Measurements from ENCODE around the gene TUBB2A. TPM values are rescaled to one million over a fixed set of nuclear protein-coding genes. Genes with fewer than 3 reads are reported as not detected.
"Not testable (repeated sequence)": the region's sequence is repeated elsewhere in the genome, so short reads cannot be mapped to it uniquely, and the experiment has no call there.

TUBB2A gene
- total RNA-seq, 2 donors from 2014 or later: 17.2 to 39.6 TPM

DNA sequence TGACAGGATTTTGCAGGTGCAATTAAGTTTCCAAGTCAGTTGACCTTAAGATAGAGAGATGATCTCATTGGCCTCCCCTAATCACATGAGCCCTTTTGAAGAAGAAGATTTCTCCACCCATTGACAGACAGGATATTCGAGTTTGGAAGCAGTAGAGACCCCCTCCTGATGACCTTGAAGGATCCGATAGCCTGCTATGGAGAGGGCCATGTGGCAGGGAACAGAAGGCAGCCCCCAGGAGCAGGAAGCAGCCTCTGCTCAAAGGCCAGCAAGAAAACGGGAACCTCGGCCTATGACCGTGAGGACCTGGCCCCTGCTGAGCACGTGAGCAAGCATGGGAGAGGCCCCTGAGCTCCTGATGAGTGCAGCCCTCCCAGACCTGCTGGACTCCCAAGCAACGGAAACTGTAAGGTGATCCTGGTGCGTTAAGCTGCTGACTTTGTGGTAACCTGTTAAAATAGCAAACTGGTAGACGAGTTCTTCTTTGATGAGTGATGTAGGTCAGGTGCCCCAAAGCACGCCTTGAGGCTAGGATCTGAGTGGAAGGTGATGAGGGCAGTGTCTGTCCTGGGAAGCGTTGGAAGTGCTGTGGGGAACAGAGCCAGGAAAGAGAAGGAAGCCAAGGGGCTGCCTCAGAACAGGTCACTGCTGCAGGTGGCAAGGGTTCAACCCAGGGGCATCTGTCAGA is 18.5 kb upstream of the TUBB2A start:
- H3K4me3 ChIP-seq: no peak overlapping the region
- H3K36me3 ChIP-seq: no peaks in the 10 kb centered on the region
- H3K27ac ChIP-seq: no peak overlapping the region
- WGBS: 70% methylated on average over 11 of the region's 11 CpGs
- DNase-seq (ENCODE audit: low spot score): no peak
- no peaks in the 10 kb centered on the region for H3K9me3 ChIP-seq
- no peaks in the 10 kb centered on the region for H3K27me3 ChIP-seq (replicated peaks; ENCODE audit: insufficient read depth)
- no peak for TF ChIP-seq POLR2A (IDR thresholded peaks at IDR 0.05)
- TF ChIP-seq, protein P1, sequence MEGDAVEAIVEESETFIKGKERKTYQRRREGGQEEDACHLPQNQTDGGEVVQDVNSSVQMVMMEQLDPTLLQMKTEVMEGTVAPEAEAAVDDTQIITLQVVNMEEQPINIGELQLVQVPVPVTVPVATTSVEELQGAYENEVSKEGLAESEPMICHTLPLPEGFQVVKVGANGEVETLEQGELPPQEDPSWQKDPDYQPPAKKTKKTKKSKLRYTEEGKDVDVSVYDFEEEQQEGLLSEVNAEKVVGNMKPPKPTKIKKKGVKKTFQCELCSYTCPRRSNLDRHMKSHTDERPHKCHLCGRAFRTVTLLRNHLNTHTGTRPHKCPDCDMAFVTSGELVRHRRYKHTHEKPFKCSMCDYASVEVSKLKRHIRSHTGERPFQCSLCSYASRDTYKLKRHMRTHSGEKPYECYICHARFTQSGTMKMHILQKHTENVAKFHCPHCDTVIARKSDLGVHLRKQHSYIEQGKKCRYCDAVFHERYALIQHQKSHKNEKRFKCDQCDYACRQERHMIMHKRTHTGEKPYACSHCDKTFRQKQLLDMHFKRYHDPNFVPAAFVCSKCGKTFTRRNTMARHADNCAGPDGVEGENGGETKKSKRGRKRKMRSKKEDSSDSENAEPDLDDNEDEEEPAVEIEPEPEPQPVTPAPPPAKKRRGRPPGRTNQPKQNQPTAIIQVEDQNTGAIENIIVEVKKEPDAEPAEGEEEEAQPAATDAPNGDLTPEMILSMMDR (IDR thresholded peaks at IDR 0.05): no peak
- TF ChIP-seq POLR2AphosphoS5 (IDR thresholded peaks at IDR 0.05): no peak
- intact Hi-C loops (cut with DNase I): no loop called here
- H3K4me1 ChIP-seq (replicated peaks): no peaks in the 10 kb centered on the region

- H3K27ac ChIP-seq; intact Hi-C loops (cut with DNase I); H3K4me1 ChIP-seq (replicated peaks); H3K9me3 ChIP-seq; H3K36me3 ChIP-seq; H3K4me3 ChIP-seq; DNase-seq (ENCODE audit: low spot score); H3K27me3 ChIP-seq (replicated peaks; ENCODE audit: insufficient read depth): not testable (repeated sequence)
- WGBS: 95% methylated on average over 11 of the region's 11 CpGs
These were observed 16.3 kb upstream of the TUBB2A start for GRCh38 chr6:3173636-3174089.

DNA sequence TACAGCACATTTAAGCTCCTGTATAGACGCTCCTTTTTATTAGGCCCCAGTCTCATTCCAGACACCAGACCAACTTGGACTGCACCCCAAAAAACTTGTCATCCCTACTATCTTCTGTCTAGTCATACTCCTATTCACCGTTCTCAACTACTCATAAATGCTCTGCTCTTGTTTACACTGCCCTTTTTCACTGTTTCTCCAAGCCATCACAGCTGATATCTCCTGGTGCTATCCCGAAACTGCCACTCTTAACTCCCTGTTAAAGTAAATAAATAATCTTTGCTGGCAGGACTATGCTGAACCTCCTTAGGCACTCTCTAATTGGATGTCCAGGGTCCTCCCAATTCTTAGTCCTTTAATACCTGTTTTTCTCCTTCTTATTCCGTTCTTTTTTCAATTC is 15.4 kb upstream of the TUBB2A start:
- 45% methylated on average over 4 of the region's 4 CpGs for WGBS
- H3K4me1 ChIP-seq (replicated peaks); H3K4me3 ChIP-seq; H3K27me3 ChIP-seq (replicated peaks; ENCODE audit: insufficient read depth); H3K9me3 ChIP-seq; DNase-seq (ENCODE audit: low spot score); H3K27ac ChIP-seq; H3K36me3 ChIP-seq; intact Hi-C loops (cut with DNase I): not testable (repeated sequence)

DNA sequence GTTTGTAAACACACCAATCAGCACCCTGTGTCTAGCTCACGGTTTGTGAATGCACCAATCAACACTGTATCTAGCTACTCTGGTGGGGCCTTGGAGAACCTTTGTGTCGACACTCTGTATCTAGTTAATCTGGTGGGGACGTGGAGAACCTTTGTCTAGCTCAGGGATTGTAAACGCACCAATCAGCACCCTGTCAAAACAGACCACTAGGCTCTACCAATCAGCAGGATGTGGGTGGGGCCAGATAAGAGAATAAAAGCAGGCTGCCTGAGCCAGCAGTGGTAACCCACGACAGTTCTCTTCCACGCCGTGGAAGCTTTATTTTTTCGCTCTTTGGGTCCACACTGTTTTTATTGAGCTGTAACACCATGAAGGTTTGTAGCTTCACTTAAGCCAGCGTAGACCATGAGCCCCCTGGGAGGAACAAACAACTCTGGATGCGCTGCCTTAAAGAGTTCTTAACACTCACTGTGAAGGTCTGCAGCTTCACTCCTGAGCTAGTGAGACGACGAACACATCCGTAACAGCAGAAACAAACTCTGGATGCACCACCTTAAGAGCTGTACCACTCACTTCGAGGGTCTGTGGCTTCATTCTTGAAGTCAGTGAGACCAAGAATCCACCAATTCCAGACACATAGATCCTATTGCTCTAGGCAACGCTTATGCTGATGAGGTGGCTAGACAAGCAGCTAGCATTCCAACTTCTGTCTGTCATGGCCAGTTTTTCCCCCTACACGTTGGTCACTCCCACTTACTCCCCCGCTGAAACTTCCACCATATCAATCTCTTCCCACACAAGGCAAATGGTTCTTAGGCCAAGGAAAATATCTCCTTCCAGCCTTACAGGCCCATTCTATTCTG is 14.2 kb upstream of the TUBB2A start:
- H3K4me1 ChIP-seq (replicated peaks); DNase-seq (ENCODE audit: low spot score); H3K27me3 ChIP-seq (replicated peaks; ENCODE audit: insufficient read depth); H3K36me3 ChIP-seq; intact Hi-C loops (cut with DNase I); H3K9me3 ChIP-seq; H3K27ac ChIP-seq; H3K4me3 ChIP-seq: not testable (repeated sequence)
- 92% methylated on average over 17 of the region's 17 CpGs for WGBS

GRCh38 chr6:3170676-3171075 is 13.3 kb upstream of the TUBB2A start:
- DNase-seq (ENCODE audit: low spot score); intact Hi-C loops (cut with DNase I); H3K27ac ChIP-seq; H3K36me3 ChIP-seq; H3K27me3 ChIP-seq (replicated peaks; ENCODE audit: insufficient read depth); H3K9me3 ChIP-seq; H3K4me3 ChIP-seq; H3K4me1 ChIP-seq (replicated peaks): not testable (repeated sequence)
- 90% methylated on average over 24 of the region's 24 CpGs for WGBS

GRCh38 chr6:3168046-3168445 is 10.7 kb upstream of the TUBB2A start:
- H3K4me1 ChIP-seq (replicated peaks); H3K27me3 ChIP-seq (replicated peaks; ENCODE audit: insufficient read depth); H3K4me3 ChIP-seq; DNase-seq (ENCODE audit: low spot score); H3K27ac ChIP-seq; H3K9me3 ChIP-seq; intact Hi-C loops (cut with DNase I); H3K36me3 ChIP-seq: not testable (repeated sequence)
- WGBS: 96% methylated on average over 10 of the region's 10 CpGs

DNA sequence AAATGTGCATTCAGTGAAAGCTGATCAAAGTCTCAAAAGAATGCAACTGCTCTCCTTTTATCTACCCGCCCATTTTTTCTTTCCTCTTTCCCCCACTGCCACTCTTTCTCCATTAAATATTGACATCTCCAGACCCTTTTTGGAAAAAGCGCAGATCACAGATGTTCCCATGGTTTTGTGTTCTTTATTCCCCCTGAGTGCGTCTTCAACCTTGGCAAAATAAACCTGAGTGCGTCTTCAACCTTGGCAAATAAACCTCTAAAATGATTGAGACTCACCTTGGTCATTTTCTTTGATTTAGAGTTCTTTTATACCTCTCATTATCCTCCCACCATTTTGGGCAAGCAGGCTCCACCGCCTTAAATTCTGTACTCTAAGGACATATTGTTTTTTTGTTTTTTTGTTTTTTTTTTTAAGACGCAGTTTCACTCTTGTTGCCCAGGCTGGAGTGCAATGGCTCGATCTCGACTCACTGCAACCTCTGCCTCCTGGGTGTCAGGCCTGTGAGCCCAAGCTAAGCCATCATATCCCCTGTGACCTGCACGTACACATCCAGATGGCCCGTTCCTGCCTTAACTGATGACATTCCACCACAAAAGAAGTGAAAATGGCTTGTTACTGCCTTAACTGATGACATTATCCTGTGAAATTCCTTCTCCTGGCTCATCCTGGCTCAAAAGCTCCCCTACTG is 9.3 kb upstream of the TUBB2A start:
- H3K9me3 ChIP-seq; DNase-seq (ENCODE audit: low spot score); H3K36me3 ChIP-seq; H3K4me1 ChIP-seq (replicated peaks); H3K27ac ChIP-seq; H3K4me3 ChIP-seq; H3K27me3 ChIP-seq (replicated peaks; ENCODE audit: insufficient read depth); intact Hi-C loops (cut with DNase I): not testable (repeated sequence)
- WGBS: 93% methylated on average over 10 of the region's 10 CpGs

Data from prostate gland (tissue), 2 donors.